Fibroblast of lung (primary cell): ENCODE data around the gene CXorf65. TPM values are rescaled to one million over a fixed set of nuclear protein-coding genes. Genes with fewer than 3 reads are reported as not detected.
A peak's percentile ranks its signal among the peaks of the same experiment; 100 is the strongest.

Source experiments
- DNase-seq, 2 donors: peaks; one replicate each; pipeline versions ENCODE4 v3.0.0 to v3.0.0-alpha.2; 2010; ENCODE audit warnings: low read depth in 2 of 2
- H2AFZ ChIP-seq: 2 replicates; pipeline ENCODE4 v1.5.1; 2012; ENCODE audit warnings: low read length, control low read depth, inconsistent platforms
- H3K27ac ChIP-seq: 2 replicates; pipeline ENCODE4 v1.5.1; 2011; ENCODE audit warnings: low read length, control low read depth; ENCODE audit not compliant: insufficient read depth
- H3K27me3 ChIP-seq: 2 replicates; pipeline ENCODE4 v1.5.1; 2011; ENCODE audit warnings: mild to moderate bottlenecking, low read length; ENCODE audit not compliant: control insufficient read depth, insufficient read depth
- H3K36me3 ChIP-seq: 2 replicates; pipeline ENCODE4 v1.5.1; 2011; ENCODE audit warnings: low read length; ENCODE audit not compliant: control insufficient read depth, insufficient read depth
- H3K4me1 ChIP-seq: 2 replicates; pipeline ENCODE4 v1.5.1; 2011; ENCODE audit warnings: low read length; ENCODE audit not compliant: control insufficient read depth, insufficient read depth; ENCODE audit errors: extremely low read depth
- H3K4me2 ChIP-seq: 2 replicates; pipeline ENCODE4 v1.5.1; 2011; ENCODE audit warnings: low read length, control low read depth; ENCODE audit not compliant: insufficient read depth; ENCODE audit errors: extremely low read depth
- H3K4me3 ChIP-seq, 4 experiments: fragments of 200-600 bp in 1 of 4; sonication (generic) in 1 of 4; replicated peaks in 1 of 4; 2 replicates each; pipeline ENCODE4 v1.5.1; 2011 to 2016; ENCODE audit warnings: low read length in 4 of 4, low read depth in 3 of 4, mild to moderate bottlenecking in 3 of 4, control low read depth in 2 of 4, inconsistent platforms in 1 of 4, mixed read lengths in 1 of 4; ENCODE audit not compliant: insufficient read depth in 1 of 4; ENCODE audit errors: control extremely low read depth in 1 of 4
- H3K79me2 ChIP-seq: 2 replicates; pipeline ENCODE4 v1.5.1; 2012; ENCODE audit warnings: mild to moderate bottlenecking, low read length, inconsistent platforms; ENCODE audit not compliant: control insufficient read depth, insufficient read depth
- H3K9ac ChIP-seq: 2 replicates; pipeline ENCODE4 v1.5.1; 2011; ENCODE audit warnings: mild to moderate bottlenecking, low read length, control low read depth; ENCODE audit not compliant: insufficient read depth
- H3K9me3 ChIP-seq: 2 replicates; pipeline ENCODE4 v1.5.1; 2012; ENCODE audit warnings: low read depth, low read length; ENCODE audit not compliant: control insufficient read depth, insufficient read depth
- H4K20me1 ChIP-seq: 2 replicates; pipeline ENCODE4 v1.5.1; 2011; ENCODE audit warnings: low read length; ENCODE audit not compliant: control insufficient read depth, insufficient read depth; ENCODE audit errors: extremely low read depth
- CTCF ChIP-seq, 2 donors: IDR thresholded peaks in 1 of 2; conservative IDR thresholded peaks in 1 of 2; 1 replicate in 1 of 2; 2 replicates in 1 of 2; pipeline ENCODE4 v1.5.1; 2011 to 2012; ENCODE audit warnings: low read length in 2 of 2, control low read depth in 1 of 2, inconsistent platforms in 1 of 2, low read depth in 1 of 2, mild to moderate bottlenecking in 1 of 2
- EZH2 ChIP-seq: IDR thresholded peaks from 2 replicates; pipeline ENCODE4 v1.5.1; 2012; ENCODE audit warnings: low read length, control low read depth, mild to moderate bottlenecking; ENCODE audit errors: missing control alignments
- polyA plus RNA-seq, 2 donors: library from polyadenylated mRNA; depleted of rRNA in 1 of 2; stranded (reverse) in 1 of 2; unstranded in 1 of 2; fragments of >200 nt; gene quantifications; 2 replicates each; pipeline ENCODE4 v1.2.1, GENCODE V29; 2011 to 2012; ENCODE audit warnings: missing spikeins in 1 of 2
- total RNA-seq: library from RNA; depleted of rRNA; stranded (reverse); fragments of >200 nt; gene quantifications from 2 replicates; pipeline ENCODE4 v1.2.1, GENCODE V29; 2014

CXorf65 gene
- total and polyA plus RNA-seq, 2 donors (not counting 1 experiment from before 2014, with no cell fraction given) = not detected

GRCh38 chrX:71096760-71097032 lies 9.8 kb downstream of the CXorf65 start:
- Histone ChIP-seq H2AFZ (no peak overlapping the region), H3K27ac (no peak overlapping the region), H3K27me3 (no peaks in the 10 kb centered on the region), H4K20me1 (no peaks in the 10 kb centered on the region), H3K79me2 (no peaks in the 10 kb centered on the region), H3K4me1 (no peaks in the 10 kb centered on the region), H3K36me3 (no peaks in the 10 kb centered on the region), H3K9me3 (no peaks in the 10 kb centered on the region), H3K4me2 (peak overlapping the region; percentile 80), H3K9ac (no peak overlapping the region), H3K4me3 (peak overlapping the region; percentile 33 to 85 (median 64))
- TF ChIP-seq CTCF (conservative IDR thresholded peaks at IDR 0.05 in 1 of 2, IDR thresholded peaks at IDR 0.05 in 1 of 2; ENCODE audit: low read depth in 1 of 2, low read length in 2 of 2) (no peak), EZH2 (no peak)
- no peak for DNase-seq

- TF ChIP-seq EZH2 (no peak), CTCF (conservative IDR thresholded peaks at IDR 0.05 in 1 of 2, IDR thresholded peaks at IDR 0.05 in 1 of 2; ENCODE audit: low read depth in 1 of 2, low read length in 2 of 2) (no peak)
- Histone ChIP-seq H3K4me1 (no peaks in the 10 kb centered on the region), H3K9ac (no peak overlapping the region), H4K20me1 (no peaks in the 10 kb centered on the region), H3K9me3 (no peaks in the 10 kb centered on the region), H3K79me2 (no peaks in the 10 kb centered on the region), H3K27ac (no peak overlapping the region), H3K27me3 (no peaks in the 10 kb centered on the region), H3K4me2 (peak overlapping the region; percentile 80), H3K4me3 (peak overlapping the region; percentile 33 to 85 (median 64)), H2AFZ (peak overlapping the region; percentile 37), H3K36me3 (no peaks in the 10 kb centered on the region)
- DNase-seq = peak in 1 of 2 donors; percentile 47
Measured at GRCh38 chrX:71095981-71096759, 10.4 kb downstream of the CXorf65 start.

- Histone ChIP-seq H3K27ac (no peak within 1 kb of the TSS), H3K4me1 (no peaks in the 10 kb centered on the region), H3K4me2 (peak within 1 kb of the TSS; percentile 80), H3K36me3 (no peaks in the 10 kb centered on the region), H3K9ac (no peak within 1 kb of the TSS), H3K27me3 (no peaks in the 10 kb centered on the region), H2AFZ (peak within 1 kb of the TSS; percentile 75), H3K9me3 (no peaks in the 10 kb centered on the region), H3K4me3 (peak within 1 kb of the TSS; percentile 51 to 85 (median 64)), H4K20me1 (no peaks in the 10 kb centered on the region), H3K79me2 (no peaks in the 10 kb centered on the region)
- DNase-seq = peak; percentile 80 to 85
- no peak for TF ChIP-seq CTCF (conservative IDR thresholded peaks at IDR 0.05 in 1 of 2, IDR thresholded peaks at IDR 0.05 in 1 of 2; ENCODE audit: low read depth in 1 of 2, low read length in 2 of 2)
- TF ChIP-seq EZH2 = no peak
Measured at GRCh38 chrX:71095555-71095980, 11.0 kb downstream of the CXorf65 start, which contains the start of gene FOXO4. TSS of gene FOXO4 (plus strand) at chrX:71095851. CDS start at chrX:71096529, 678 bp downstream.
